Epithelial cell of proximal tubule (primary cell): ENCODE data around the gene FMNL1. TPM values are rescaled to one million over a fixed set of nuclear protein-coding genes. Genes with fewer than 3 reads are reported as not detected.
A peak's percentile ranks its signal among the peaks of the same experiment; 100 is the strongest.

ENCODE experiments used
- DNase-seq: peaks from one replicate; pipeline ENCODE4 v3.0.0-alpha.2; 2011; ENCODE audit warnings: low read depth
- H3K4me3 ChIP-seq: 2 replicates; pipeline ENCODE4 v1.5.1; 2011; ENCODE audit warnings: low read depth, mild to moderate bottlenecking, low read length
- CTCF ChIP-seq: conservative IDR thresholded peaks from 2 replicates; pipeline ENCODE4 v1.5.1; 2012; ENCODE audit warnings: low read depth, mild to moderate bottlenecking, low read length
- total RNA-seq: library from RNA; depleted of rRNA; stranded (reverse); fragments of >200 nt; gene quantifications from 2 replicates; pipeline ENCODE4 v1.2.3, GENCODE V29; 2015

Gene FMNL1
- total RNA-seq, 1 donor from 2014 or later, result 5.7 TPM

DNA sequence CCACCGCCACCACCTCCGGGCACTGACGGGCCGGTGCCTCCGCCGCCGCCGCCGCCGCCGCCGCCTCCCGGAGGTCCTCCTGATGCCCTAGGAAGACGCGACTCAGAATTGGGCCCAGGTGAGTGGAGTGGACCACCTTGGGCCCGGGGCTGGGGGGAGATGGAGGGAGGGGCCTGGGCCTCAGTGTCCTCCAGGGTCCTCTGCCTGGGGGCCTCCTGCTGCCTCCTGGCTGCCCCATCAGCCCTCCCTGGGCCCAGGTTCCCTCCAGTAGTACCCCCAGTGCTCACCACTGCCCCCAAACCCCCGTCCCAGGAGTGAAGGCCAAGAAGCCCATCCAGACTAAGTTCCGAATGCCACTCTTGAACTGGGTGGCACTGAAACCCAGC is 20.3 kb downstream of the FMNL1 start:
- TF ChIP-seq CTCF, result no peak
- H3K4me3 ChIP-seq, result no peak overlapping the region
- no peak for DNase-seq

DNA sequence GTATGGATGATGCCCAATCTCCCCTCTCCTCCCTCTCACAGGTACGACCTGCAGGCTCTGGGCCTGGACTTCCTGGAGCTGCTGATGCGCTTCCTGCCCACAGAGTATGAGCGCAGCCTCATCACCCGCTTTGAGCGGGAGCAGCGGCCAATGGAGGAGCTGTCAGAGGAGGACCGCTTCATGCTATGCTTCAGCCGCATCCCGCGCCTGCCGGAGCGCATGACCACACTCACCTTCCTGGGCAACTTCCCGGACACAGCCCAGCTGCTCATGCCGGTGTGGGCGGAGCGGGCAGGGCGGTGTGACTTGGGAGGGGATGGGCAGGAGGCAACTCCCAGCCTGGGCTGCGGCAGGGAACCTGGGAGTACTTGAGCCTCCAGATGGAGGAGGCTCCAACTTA is 22.1 kb downstream of the FMNL1 start:
- TF ChIP-seq CTCF, result no peak
- no peak overlapping the region for H3K4me3 ChIP-seq
- no peak for DNase-seq

- TF ChIP-seq CTCF, result no peak
- H3K4me3 ChIP-seq, result no peak overlapping the region
- DNase-seq, result no peak
Observed at GRCh38 chr17:45244725-45245656, 23.3 kb downstream of the FMNL1 start.

DNA sequence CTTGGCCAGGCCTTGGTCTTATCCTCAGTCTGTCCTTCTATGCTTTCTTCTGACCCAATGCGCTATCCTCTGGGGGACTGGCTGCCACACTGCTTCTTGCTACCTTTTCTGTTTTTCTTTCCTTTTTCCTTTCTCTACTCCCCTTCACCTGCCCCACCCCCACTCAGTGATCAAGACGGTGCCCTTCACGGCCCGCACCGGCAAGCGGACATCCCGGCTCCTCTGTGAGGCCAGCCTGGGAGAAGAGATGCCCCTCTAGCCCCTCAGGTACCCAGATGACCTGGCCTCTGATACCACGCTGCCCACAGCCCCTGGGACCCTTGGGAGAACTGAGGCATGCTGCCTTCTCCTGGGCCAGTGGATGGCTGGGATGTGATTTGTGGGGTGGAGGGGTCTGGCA is 24.7 kb downstream of the FMNL1 start:
- no peak overlapping the region for H3K4me3 ChIP-seq
- no peak for DNase-seq
- no peak for TF ChIP-seq CTCF

GRCh38 chr17:45246861-45247428 is 25.3 kb downstream of the FMNL1 start:
- DNase-seq, result no peak
- TF ChIP-seq CTCF, result peak; percentile 51

DNA sequence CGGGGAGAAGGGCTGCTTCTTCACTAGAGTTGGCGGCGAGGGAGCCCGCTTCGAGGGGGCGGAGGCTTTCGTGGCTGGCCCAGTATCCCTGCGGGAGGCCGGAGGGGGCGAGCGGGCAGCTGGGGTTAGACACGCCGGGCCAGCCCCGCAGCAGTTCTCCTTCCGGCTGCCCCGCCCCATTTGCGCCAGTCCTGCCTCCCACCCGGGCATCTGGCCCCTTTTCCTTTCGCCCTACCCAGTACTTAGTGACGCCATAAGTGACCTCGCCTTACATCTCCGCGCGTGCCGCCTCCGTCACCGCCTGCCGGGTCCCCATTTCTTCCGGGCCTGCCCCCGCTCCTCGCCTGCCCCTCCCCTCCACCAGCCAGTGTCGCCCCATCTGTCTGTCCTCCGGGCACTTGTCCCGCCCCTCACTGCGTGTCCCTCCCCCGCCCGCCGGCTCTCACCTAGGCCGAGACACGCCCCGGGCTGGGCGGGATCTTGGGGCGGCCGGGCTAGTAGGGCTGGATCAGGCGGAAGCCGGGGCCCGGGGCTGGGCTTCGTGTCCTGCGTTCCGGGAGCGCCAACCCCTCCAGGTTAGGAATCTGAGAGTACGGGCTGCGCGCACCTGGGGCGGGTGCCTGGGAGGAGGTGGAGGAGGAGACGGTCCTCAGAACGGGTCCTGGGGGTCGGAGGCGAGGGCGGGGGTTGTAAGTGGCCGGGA is 25.9 kb downstream of the FMNL1 start:
- no peak for TF ChIP-seq CTCF
- H3K4me3 ChIP-seq, result peak overlapping the region; percentile 68
- no peak for DNase-seq

More at GRCh38 chr17:45246861-45247428, 25.3 kb downstream of the FMNL1 start:
- peak overlapping the region; percentile 68 for H3K4me3 ChIP-seq
